ENCODE measurements around the gene CGB2. TPM values are rescaled to one million over a fixed set of nuclear protein-coding genes. Genes with fewer than 3 reads are reported as not detected.

The CGB2 gene
- not detected for total RNA-seq

DNA sequence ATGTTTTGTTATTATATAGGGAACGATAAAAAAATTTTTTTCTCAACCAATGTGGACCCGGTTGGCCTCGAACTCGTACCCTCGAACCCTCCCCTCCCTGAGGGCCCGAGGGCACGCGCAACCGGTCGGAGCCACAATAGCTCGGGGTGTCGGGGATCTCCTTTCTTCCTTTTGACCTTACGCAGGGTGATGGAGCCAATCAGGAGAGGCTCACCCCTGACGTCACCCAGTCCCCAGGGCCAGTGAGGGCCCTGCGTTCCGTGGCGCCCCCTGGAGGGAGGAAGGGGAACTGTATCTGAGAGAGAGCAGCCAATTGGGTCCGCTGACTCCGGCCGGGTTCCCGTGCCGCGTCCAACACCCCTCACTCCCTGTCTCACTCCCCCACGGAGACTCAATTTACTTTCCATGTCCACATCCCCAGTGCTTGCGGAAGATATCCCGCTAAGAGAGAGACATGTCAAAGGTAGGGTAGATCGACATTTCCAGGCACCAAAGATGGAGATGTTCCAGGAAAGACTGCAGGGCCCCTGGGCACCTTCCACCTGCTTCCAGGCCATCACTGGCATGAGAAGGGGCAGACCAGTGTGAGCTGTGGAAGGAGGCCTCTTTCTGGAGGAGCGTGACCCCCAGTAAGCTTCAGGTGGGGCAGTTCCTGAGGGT, at the start of gene CGB2:
TSS of gene CGB2 (plus strand) at position 249 of the 660 bp plus-strand sequence. CDS start at position 455, 206 bp downstream.

DNA sequence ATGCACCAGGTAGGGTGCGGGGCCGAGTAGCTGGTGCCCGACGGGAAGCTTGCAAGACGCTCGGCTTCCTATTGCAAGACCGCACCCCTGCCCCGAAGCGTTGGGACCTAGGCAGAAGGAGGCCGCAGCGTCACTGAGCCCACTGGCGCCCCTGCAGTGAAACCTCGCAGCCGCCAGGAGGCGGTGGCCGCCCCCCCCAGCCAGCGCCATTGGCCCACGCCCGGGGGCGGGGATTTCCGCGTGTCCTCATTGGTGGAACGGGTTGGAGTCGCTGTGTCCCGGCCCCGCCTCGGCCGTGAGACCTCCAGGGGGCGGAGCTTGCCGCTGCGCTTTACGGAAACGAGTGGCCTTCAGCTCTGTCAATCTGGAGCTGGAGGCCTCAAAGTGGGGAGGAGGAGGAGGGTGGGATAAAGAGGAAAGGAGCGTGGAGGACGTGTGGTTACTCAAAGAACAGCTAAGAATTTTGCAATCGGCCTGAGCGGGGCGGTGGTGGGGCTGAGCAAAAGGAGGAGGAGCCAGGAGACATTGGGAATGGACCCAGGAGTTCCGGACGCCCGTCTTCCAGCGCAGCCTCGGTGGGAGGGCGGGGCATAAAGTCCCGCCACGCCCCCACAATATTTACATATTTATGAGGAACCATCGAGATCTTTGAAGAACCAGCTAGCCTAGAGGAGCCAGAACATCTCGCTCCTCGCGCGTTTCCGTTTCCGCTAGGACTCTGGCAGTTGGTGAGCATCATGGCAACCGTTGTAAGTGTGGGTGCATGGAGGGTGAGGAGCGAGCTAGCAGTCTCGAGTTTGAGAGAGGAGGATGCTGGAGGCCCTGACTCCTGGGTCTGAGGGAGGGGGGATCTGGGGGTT, 38.3 kb upstream of the CGB2 start, which contains the start of the genes GYS1 and RUVBL2:
TSS of gene GYS1 (minus strand) at position 135 of the 860 bp plus-strand sequence. CDS start 197 bp downstream, outside the sequence.
TSS of gene RUVBL2 (plus strand) at position 713 of the 860 bp plus-strand sequence. CDS start at position 738, 25 bp downstream.

GRCh38 chr19:49017041-49017665, 14.5 kb upstream of the CGB2 start, which contains the start of gene LHB:
TSS of gene LHB (minus strand) at chr19:49017091. CDS start at chr19:49017081, 10 bp downstream.

GRCh38 chr19:49024233-49024632, 7.5 kb upstream of the CGB2 start, which contains the start of gene CGB3:
TSS of gene CGB3 (minus strand) at chr19:49024333. CDS start at chr19:49023971, 362 bp downstream.

DNA sequence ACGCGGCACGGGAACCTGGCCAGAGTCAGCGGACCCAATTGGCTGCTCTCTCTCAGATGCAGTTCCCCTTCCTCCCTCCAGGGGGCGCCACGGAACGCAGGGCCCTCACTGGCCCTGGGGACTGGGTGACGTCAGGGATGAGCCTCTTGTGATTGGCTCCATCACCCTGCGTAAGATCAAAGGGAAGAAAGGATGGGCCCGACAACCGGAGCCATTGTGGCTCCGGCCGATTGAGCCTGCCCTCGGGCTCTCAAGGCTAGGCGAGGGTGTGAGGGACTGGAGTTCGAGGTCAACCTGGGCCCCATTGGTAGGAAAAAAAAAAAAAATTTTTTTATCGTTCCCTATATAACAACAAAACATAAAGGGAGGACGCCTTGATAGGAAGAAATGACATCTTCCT, 5.1 kb downstream of the CGB2 start, which contains the start of gene CGB1:
TSS of gene CGB1 (minus strand) at position 81 of the 400 bp plus-strand sequence. CDS start 184 bp downstream, outside the sequence.

DNA sequence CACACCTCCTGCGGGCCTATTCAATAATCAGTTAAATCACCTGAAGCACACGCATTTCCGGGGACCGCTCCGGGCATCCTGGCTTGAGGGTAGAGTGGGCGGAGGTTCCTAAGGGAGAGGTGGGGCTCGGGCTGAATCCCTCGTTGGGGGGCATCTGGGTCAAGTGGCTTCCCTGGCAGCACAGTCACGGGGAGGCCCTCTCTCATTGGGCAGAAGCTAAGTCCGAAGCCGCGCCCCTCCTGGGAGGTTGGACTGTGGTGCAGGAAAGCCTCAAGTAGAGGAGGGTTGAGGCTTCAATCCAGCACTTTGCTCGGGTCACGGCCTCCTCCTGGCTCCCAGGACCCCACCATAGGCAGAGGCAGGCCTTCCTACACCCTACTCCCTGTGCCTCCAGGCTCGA, 11.9 kb downstream of the CGB2 start, which contains the start of gene CGB5:
TSS of gene CGB5 (plus strand) at position 301 of the 400 bp plus-strand sequence. CDS start 362 bp downstream, outside the sequence.

DNA sequence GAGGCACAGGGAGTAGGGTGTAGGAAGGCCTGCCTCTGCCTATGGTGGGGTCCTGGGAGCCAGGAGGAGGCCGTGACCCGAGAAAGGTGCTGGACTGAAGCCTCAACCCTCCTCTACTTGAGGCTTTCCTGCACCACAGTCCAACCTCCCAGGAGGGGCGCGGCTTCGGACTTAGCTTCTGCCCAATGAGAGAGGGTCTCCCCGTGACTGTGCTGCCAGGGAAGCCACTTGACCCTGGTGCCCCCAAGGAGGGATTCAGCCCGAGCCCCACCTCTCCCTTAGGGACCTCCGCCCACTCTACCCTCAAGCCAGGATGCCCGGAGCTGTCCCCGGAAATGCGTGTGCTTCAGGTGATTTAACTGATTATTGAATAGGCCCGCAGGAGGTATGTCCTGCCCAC, 17.3 kb downstream of the CGB2 start, which contains the start of gene CGB8:
TSS of gene CGB8 (minus strand) at position 101 of the 400 bp plus-strand sequence. CDS start 372 bp downstream, outside the sequence.

DNA sequence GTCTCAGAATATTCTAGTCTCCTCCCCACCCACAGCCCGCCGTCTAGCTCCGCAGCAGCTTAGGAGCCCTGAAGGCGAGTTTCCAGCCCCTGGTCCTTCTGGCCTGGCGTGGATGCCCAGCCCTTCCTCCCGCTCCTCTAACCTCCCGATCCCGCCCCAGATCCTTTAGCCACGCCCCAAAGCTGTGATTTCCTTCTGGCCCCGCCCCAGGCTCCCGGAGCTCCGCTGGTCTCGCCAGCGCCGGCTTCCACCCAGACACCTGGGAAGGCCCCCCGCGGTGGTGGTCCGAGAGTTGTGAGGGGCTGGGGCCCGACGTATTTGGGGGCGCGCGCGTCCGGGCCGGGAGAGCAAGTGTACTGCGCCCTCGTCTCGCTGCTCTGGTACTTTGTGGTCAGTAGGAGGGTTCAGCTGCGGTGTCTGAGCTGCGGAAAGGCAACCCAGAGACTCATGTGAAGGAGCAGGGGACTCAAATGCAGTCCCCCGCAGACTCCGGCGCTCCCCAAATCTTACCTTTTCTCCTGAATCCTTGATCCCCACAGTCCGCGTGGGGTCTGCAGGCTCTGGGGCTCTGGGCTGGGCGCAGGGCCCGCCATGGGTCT, 26.0 kb downstream of the CGB2 start, which contains the start of gene CGB7:
TSS of gene CGB7 (minus strand) at position 114 of the 599 bp plus-strand sequence. CDS start 2,374 bp downstream, outside the sequence.

GRCh38 chr19:49064768-49065611, 33.3 kb downstream of the CGB2 start, which contains the start of gene NTF4:
TSS of gene NTF4 (minus strand) at chr19:49064818. CDS start at chr19:49061997, 2,821 bp downstream.

Small RNA genes lying within 50 kb of the gene (small RNA-seq; reads per million reads assigned to genes)
- not detected for gene MIR6798
- gene RN7SL708P = not detected

Other genes with a start within 250 kb of the CGB2 start
- gene BCAT2, start 220.9 kb upstream of the CGB2 start, total RNA-seq = 17.1 TPM
- gene HSD17B14, start 195.4 kb upstream of the CGB2 start, total RNA-seq = 5.3 TPM
- 2.3 TPM for gene PLEKHA4, start 163.3 kb upstream of the CGB2 start, total RNA-seq
- gene PPP1R15A, start 159.5 kb upstream of the CGB2 start, total RNA-seq = 21.5 TPM
- 0.46 TPM for gene TULP2, start 133.1 kb upstream of the CGB2 start, total RNA-seq
- gene NUCB1, start 131.6 kb upstream of the CGB2 start, total RNA-seq = 69.9 TPM
- 2.3 TPM for gene DHDH, start 98.2 kb upstream of the CGB2 start, total RNA-seq
- 15.7 TPM for gene BAX, start 77.0 kb upstream of the CGB2 start, total RNA-seq
- 812 TPM for gene FTL, start 66.6 kb upstream of the CGB2 start, total RNA-seq
- gene GYS1, start 38.6 kb upstream of the CGB2 start, total RNA-seq = 18.9 TPM
- gene RUVBL2, start 38.0 kb upstream of the CGB2 start, total RNA-seq = 113 TPM
- not detected for gene LHB, start 14.8 kb upstream of the CGB2 start, total RNA-seq
- not detected for gene CGB3, start 7.6 kb upstream of the CGB2 start, total RNA-seq
- not detected for gene CGB1, start 5.0 kb downstream of the CGB2 start, total RNA-seq
- gene CGB5, start 12.0 kb downstream of the CGB2 start, total RNA-seq = not detected
- not detected for gene CGB8, start 17.2 kb downstream of the CGB2 start, total RNA-seq
- not detected for gene CGB7, start 25.9 kb downstream of the CGB2 start, total RNA-seq
- gene NTF4, start 32.9 kb downstream of the CGB2 start, total RNA-seq = not detected
- gene KCNA7, start 40.8 kb downstream of the CGB2 start, total RNA-seq = not detected
- 125 TPM for gene SNRNP70, start 53.6 kb downstream of the CGB2 start, total RNA-seq
- 40.1 TPM for gene LIN7B, start 82.5 kb downstream of the CGB2 start, total RNA-seq
- gene C19orf73, start 87.3 kb downstream of the CGB2 start, total RNA-seq = 3.2 TPM
- 59.1 TPM for gene PPFIA3, start 87.7 kb downstream of the CGB2 start, total RNA-seq
- 1.4 TPM for gene HRC, start 123.5 kb downstream of the CGB2 start, total RNA-seq
- 7.2 TPM for gene TRPM4, start 125.9 kb downstream of the CGB2 start, total RNA-seq